Aorta (tissue), 5 donors: Measurements from ENCODE around the gene UBE2D2. TPM values are rescaled to one million over a fixed set of nuclear protein-coding genes. Genes with fewer than 3 reads are reported as not detected.

Experiments
- ATAC-seq: fragments of 200-7000 bp; cut with Tn5 transposase; one replicate; pipeline ENCODE4 v1.9.1; 2022; ENCODE audit warnings: moderate library complexity; ENCODE audit not compliant: low FRiP score
- DNase-seq, 2 donors: peaks; one replicate each; pipeline ENCODE4 v3.0.0-alpha.2; 2020
- H3K27ac ChIP-seq, 2 donors: one replicate each; pipeline ENCODE4 v1.5.1; 2013; ENCODE audit warnings: low read length in 2 of 2, mild to moderate bottlenecking in 2 of 2, moderate library complexity in 2 of 2, control low read depth in 1 of 2, inconsistent platforms in 1 of 2, low read depth in 1 of 2
- H3K27me3 ChIP-seq, 2 donors: one replicate each; pipeline ENCODE4 v1.6.1; 2013; ENCODE audit warnings: control low read depth in 1 of 2, low read length in 1 of 2, mild to moderate bottlenecking in 1 of 2, moderate library complexity in 1 of 2; ENCODE audit not compliant: insufficient read depth in 2 of 2, control insufficient read depth in 1 of 2
- H3K36me3 ChIP-seq, 2 donors: one replicate each; pipeline ENCODE4 v1.6.1; 2013; ENCODE audit warnings: control low read depth in 1 of 2, low read length in 1 of 2, mild to moderate bottlenecking in 1 of 2; ENCODE audit not compliant: insufficient read depth in 2 of 2, control insufficient read depth in 1 of 2
- H3K4me1 ChIP-seq, 2 donors: one replicate each; pipeline ENCODE4 v1.6.1; 2013; ENCODE audit warnings: low read length in 2 of 2, control low read depth in 1 of 2, mild to moderate bottlenecking in 1 of 2, moderate library complexity in 1 of 2; ENCODE audit not compliant: insufficient read depth in 2 of 2, control insufficient read depth in 1 of 2
- H3K4me3 ChIP-seq, 2 donors: one replicate each; pipeline ENCODE4 v1.5.1; 2013; ENCODE audit warnings: low read length in 2 of 2, control low read depth in 1 of 2, mild to moderate bottlenecking in 1 of 2
- H3K9me3 ChIP-seq: one replicate; pipeline ENCODE4 v1.6.1; 2013; ENCODE audit warnings: mild to moderate bottlenecking, low read length; ENCODE audit not compliant: control insufficient read depth
- WGBS, 2 donors: extraction: QIAGEN DNeasy Blood & Tissue Kit; methylation state at CpG; one replicate each; pipeline ENCODE4 v1.1.7; 2013; 5-methylcytosine and 5-hydroxymethylcytosine counted together
- intact Hi-C, 2 donors: fragments of 100-400 bp; cut with DNase I; formaldehyde crosslinking; loops; one replicate each; pipeline versions ENCODE4 v1.14.2 to v1.15.0; 2022
- polyA plus RNA-seq, 2 donors: library from polyadenylated mRNA; stranded (reverse); fragments of 200-250 nt; gene quantifications; one replicate each; pipeline ENCODE4 v1.2.3, GENCODE V29; 2013
- total RNA-seq, 2 donors: library from RNA; stranded (reverse); fragmentation: NEBNext Ultra II Directional; extraction: Animal tissue kit (Norgen Biotek cat#: 25700); gene quantifications; one replicate each; pipeline ENCODE4 v1.2.1, GENCODE V29; 2021
- donor health status: healthy with polysubstance abuse.
- donor health status: Bipolar disorder and iron deficiency.
- donor health status: DM: no; HTN: no; CAD: no.
- donor health status: DM: no; HTN: no; CAD: no.
- donor health status: DM: yes; HTN: yes; CAD: no.

Gene UBE2D2
- total and polyA plus RNA-seq, 4 donors: 96.8 to 116 (median 99.9) TPM

- H3K27me3 ChIP-seq: no peaks in the 10 kb centered on the region
- DNase-seq: no peak
- H3K9me3 ChIP-seq: no peaks in the 10 kb centered on the region
- intact Hi-C loops: loop anchor here in 1 of 2 donors (5.0 kb wide), 1 partner anchor 39 kb away; no protein-coding TSS in a partner anchor
- WGBS, 2 donors: 11 to 32% methylated on average over 3 of the region's 3 CpGs
- ATAC-seq: no peak
- H3K4me1 ChIP-seq: peaks cover 0 to 3% of the 10 kb centered on the region in 2 donors
- no peak overlapping the region for H3K27ac ChIP-seq
- peaks cover 0 to 2% of the 10 kb centered on the region in 2 donors for H3K36me3 ChIP-seq
- no peak overlapping the region for H3K4me3 ChIP-seq
These were observed 115.3 kb downstream of the UBE2D2 start for GRCh38 chr5:139676406-139676805.

- H3K4me1 ChIP-seq: no peaks in the 10 kb centered on the region
- no peak overlapping the region for H3K27ac ChIP-seq
- DNase-seq: no peak
- peaks cover 0 to 2% of the 10 kb centered on the region in 2 donors for H3K36me3 ChIP-seq
- peak; percentile 23 for ATAC-seq
- H3K27me3 ChIP-seq: no peaks in the 10 kb centered on the region
- H3K4me3 ChIP-seq: no peak overlapping the region
- intact Hi-C loops: loop anchor here in 1 of 2 donors (5.0 kb wide), 1 partner anchor 40 kb away; no protein-coding TSS in a partner anchor
- no peaks in the 10 kb centered on the region for H3K9me3 ChIP-seq
- WGBS, 2 donors: 8% methylated on average over 29 of the region's 29 CpGs
These were observed 116.0 kb downstream of the UBE2D2 start for GRCh38 chr5:139676951-139677735.

Other genes starting within 250 kb of the UBE2D2 start
- 10 to 100 TPM; 77.6 to 82.1 TPM for gene PAIP2, start 219.5 kb upstream of the UBE2D2 start, total RNA-seq
- 100 to 1,000 TPM; 102 to 154 TPM for gene PAIP2, start 219.5 kb upstream of the UBE2D2 start, polyA plus RNA-seq
- not detected for gene SLC23A1, start 178.0 kb upstream of the UBE2D2 start, total RNA-seq
- 1 to 10 TPM in 1 of 2 donors, not detected in 1; 3.1 TPM for gene SLC23A1, start 178.0 kb upstream of the UBE2D2 start, polyA plus RNA-seq
- 1 to 10 TPM; 1.3 to 3.9 TPM for gene MZB1, start 171.4 kb upstream of the UBE2D2 start, total RNA-seq
- 1 to 10 TPM in 1 of 2 donors, under 1 TPM in 1; 0.64 to 1.8 TPM for gene MZB1, start 171.4 kb upstream of the UBE2D2 start, polyA plus RNA-seq
- gene PROB1, start 166.2 kb upstream of the UBE2D2 start, total RNA-seq: 1 to 10 TPM; 2.0 to 3.0 TPM
- gene PROB1, start 166.2 kb upstream of the UBE2D2 start, polyA plus RNA-seq: under 1 TPM; 0.13 to 0.31 TPM
- gene SPATA24, start 157.2 kb upstream of the UBE2D2 start, total RNA-seq: 1 to 10 TPM; 2.2 to 3.1 TPM
- 1 to 10 TPM; 6.3 to 7.7 TPM for gene SPATA24, start 157.2 kb upstream of the UBE2D2 start, polyA plus RNA-seq
- 10 to 100 TPM; 18.5 to 26.4 TPM for gene DNAJC18, start 121.8 kb upstream of the UBE2D2 start, total RNA-seq
- gene DNAJC18, start 121.8 kb upstream of the UBE2D2 start, polyA plus RNA-seq: 1 to 10 TPM; 4.3 to 9.7 TPM
- 10 to 100 TPM; 33.2 to 51.3 TPM for gene ECSCR, start 98.6 kb upstream of the UBE2D2 start, total RNA-seq
- 10 to 100 TPM in 1 of 2 donors, 1 to 10 TPM in 1; 6.1 to 11.6 TPM for gene ECSCR, start 98.6 kb upstream of the UBE2D2 start, polyA plus RNA-seq
- gene SMIM33, start 90.3 kb upstream of the UBE2D2 start, total RNA-seq: not detected
- gene SMIM33, start 90.3 kb upstream of the UBE2D2 start, polyA plus RNA-seq: not detected
- 100 to 1,000 TPM; 111 to 151 TPM for gene STING1, start 78.6 kb upstream of the UBE2D2 start, total RNA-seq
- gene STING1, start 78.6 kb upstream of the UBE2D2 start, polyA plus RNA-seq: 100 to 1,000 TPM in 1 of 2 donors, 10 to 100 TPM in 1; 23.9 to 180 TPM
- gene CXXC5, start 87.0 kb downstream of the UBE2D2 start, total RNA-seq: 10 to 100 TPM; 40.0 to 75.8 TPM
- gene CXXC5, start 87.0 kb downstream of the UBE2D2 start, polyA plus RNA-seq: 10 to 100 TPM; 21.2 to 31.5 TPM
- gene PSD2, start 234.5 kb downstream of the UBE2D2 start, total RNA-seq: under 1 TPM; 0.30 to 0.62 TPM
- gene PSD2, start 234.5 kb downstream of the UBE2D2 start, polyA plus RNA-seq: under 1 TPM in 1 of 2 donors, not detected in 1; 0.41 TPM